Measurements from ENCODE around the gene GALNT10. TPM values are rescaled to one million over a fixed set of nuclear protein-coding genes. Genes with fewer than 3 reads are reported as not detected.

Gene GALNT10
- total RNA-seq, 2 donors from 2014 or later, result 21.7 to 27.1 TPM

- no peak for DNase-seq (ENCODE audit: low spot score)
- no peak overlapping the region for H3K4me3 ChIP-seq
- no peak overlapping the region for H3K27ac ChIP-seq
- H3K27me3 ChIP-seq (replicated peaks; ENCODE audit: insufficient read depth), result no peaks in the 10 kb centered on the region
- WGBS, result 90% methylated on average over 7 of the region's 7 CpGs
- TF ChIP-seq POLR2A (IDR thresholded peaks at IDR 0.05) (no peak), CTCF (IDR thresholded peaks at IDR 0.05) (no peak), POLR2AphosphoS5 (IDR thresholded peaks at IDR 0.05) (no peak)
- H3K4me1 ChIP-seq (replicated peaks), result no peaks in the 10 kb centered on the region
- no peaks in the 10 kb centered on the region for H3K36me3 ChIP-seq
- intact Hi-C loops (cut with DNase I), result no loop called here
- no peaks in the 10 kb centered on the region for H3K9me3 ChIP-seq
These were observed 9.2 kb downstream of the GALNT10 start for GRCh38 chr5:154199671-154200220.

GRCh38 chr5:154200221-154200620, 9.7 kb downstream of the GALNT10 start:
- Histone ChIP-seq H3K9me3 (no peaks in the 10 kb centered on the region), H3K36me3 (no peaks in the 10 kb centered on the region), H3K27me3 (replicated peaks; ENCODE audit: insufficient read depth) (no peaks in the 10 kb centered on the region), H3K4me3 (no peak overlapping the region), H3K27ac (no peak overlapping the region), H3K4me1 (replicated peaks) (no peaks in the 10 kb centered on the region)
- WGBS, result 88% methylated on average over 8 of the region's 8 CpGs
- intact Hi-C loops (cut with DNase I), result no loop called here
- DNase-seq (ENCODE audit: low spot score), result no peak
- no peak for TF ChIP-seq CTCF (IDR thresholded peaks at IDR 0.05)
- no peak for TF ChIP-seq POLR2AphosphoS5 (IDR thresholded peaks at IDR 0.05)
- no peak for TF ChIP-seq POLR2A (IDR thresholded peaks at IDR 0.05)

GRCh38 chr5:154201108-154201769, 10.7 kb downstream of the GALNT10 start:
- Histone ChIP-seq H3K4me3 (no peak overlapping the region), H3K36me3 (no peaks in the 10 kb centered on the region), H3K4me1 (replicated peaks) (no peaks in the 10 kb centered on the region), H3K27me3 (replicated peaks; ENCODE audit: insufficient read depth) (no peaks in the 10 kb centered on the region), H3K9me3 (no peaks in the 10 kb centered on the region), H3K27ac (no peak overlapping the region)
- TF ChIP-seq POLR2AphosphoS5 (IDR thresholded peaks at IDR 0.05) (no peak), POLR2A (IDR thresholded peaks at IDR 0.05) (no peak), CTCF (IDR thresholded peaks at IDR 0.05) (no peak)
- intact Hi-C loops (cut with DNase I), result no loop called here
- DNase-seq (ENCODE audit: low spot score), result no peak
- 92% methylated on average over 7 of the region's 7 CpGs for WGBS

- Histone ChIP-seq H3K27ac (no peak overlapping the region), H3K36me3 (no peaks in the 10 kb centered on the region), H3K4me3 (no peak overlapping the region), H3K4me1 (replicated peaks) (no peaks in the 10 kb centered on the region), H3K9me3 (no peaks in the 10 kb centered on the region), H3K27me3 (replicated peaks; ENCODE audit: insufficient read depth) (no peaks in the 10 kb centered on the region)
- WGBS, result 37% methylated on average over 11 of the region's 11 CpGs
- no peak for DNase-seq (ENCODE audit: low spot score)
- TF ChIP-seq POLR2A (IDR thresholded peaks at IDR 0.05) (no peak), CTCF (IDR thresholded peaks at IDR 0.05) (no peak), POLR2AphosphoS5 (IDR thresholded peaks at IDR 0.05) (no peak)
- intact Hi-C loops (cut with DNase I), result no loop called here
These were observed 12.1 kb downstream of the GALNT10 start for GRCh38 chr5:154202379-154203260.
